Esophagus muscularis mucosa (tissue), 4 donors: Measurements from ENCODE around the gene KLHL30. TPM values are rescaled to one million over a fixed set of nuclear protein-coding genes. Genes with fewer than 3 reads are reported as not detected.

Source experiments
- DNase-seq: peaks from one replicate; pipeline ENCODE4 v3.0.0-alpha.2; 2017; ENCODE audit errors: extremely low spot score
- H3K27ac ChIP-seq, 4 donors: fragments of 200-600 bp; sonication (generic); replicated peaks in 1 of 4; 1 replicate in 3 of 4; 2 replicates in 1 of 4; pipeline ENCODE4 v1.5.1; 2016 to 2019; ENCODE audit warnings: mild to moderate bottlenecking in 1 of 4
- H3K27me3 ChIP-seq, 4 donors: fragments of 200-600 bp; sonication (generic); one replicate each; pipeline versions ENCODE4 v1.5.1 to v1.6.0; 2016 to 2019
- H3K36me3 ChIP-seq, 4 donors: fragments of 200-600 bp; sonication (generic); one replicate each; pipeline ENCODE4 v1.5.1; 2016 to 2019
- H3K4me1 ChIP-seq, 4 donors: fragments of 200-600 bp; sonication (generic); one replicate each; pipeline ENCODE4 v1.5.1; 2016 to 2019
- H3K4me3 ChIP-seq, 4 donors: fragments of 200-600 bp; sonication (generic); 1 replicate in 2 of 4; 2 replicates in 2 of 4; pipeline ENCODE4 v1.5.1; 2016 to 2019; ENCODE audit warnings: mild to moderate bottlenecking in 4 of 4, moderate library complexity in 1 of 4
- H3K9me3 ChIP-seq, 4 donors: fragments of 200-600 bp; sonication (generic); 1 replicate in 3 of 4; 2 replicates in 1 of 4; pipeline ENCODE4 v1.5.1; 2016 to 2019
- EP300 ChIP-seq: sonication (generic); formaldehyde crosslinking; IDR thresholded peaks from one replicate; pipeline ENCODE4 v1.6.1; 2017; ENCODE audit warnings: antibody characterized with exemption
- POLR2A ChIP-seq: fragments of 450-650 bp; IDR thresholded peaks from one replicate; pipeline ENCODE4 v1.6.1; 2017; ENCODE audit warnings: antibody characterized with exemption, moderate library complexity, mild to moderate bottlenecking, low read depth
- POLR2AphosphoS5 ChIP-seq, 2 donors: sonication (generic); formaldehyde crosslinking; IDR thresholded peaks; one replicate each; pipeline ENCODE4 v1.6.1; 2017; ENCODE audit warnings: antibody characterized with exemption in 2 of 2
- WGBS: methylation state at CpG from one replicate; pipeline ENCODE4 v1.1.5; 2018; 5-methylcytosine and 5-hydroxymethylcytosine counted together
- intact Hi-C: fragments of 100-400 bp; cut with DNase I; formaldehyde crosslinking; loops from one replicate; pipeline ENCODE4 v1.15.1; 2023
- total RNA-seq, 4 donors: library from RNA; depleted of rRNA; stranded (reverse); fragments of >200 nt; gene quantifications; one replicate each; pipeline versions ENCODE4 v1.1.0 to v1.2.1, GENCODE V29; 2016
- TF ChIP-seq, protein P1 (sequence below), 3 experiments: fragments of 200-600 bp in 2 of 3; fragments of 450-650 bp in 1 of 3; sonication (generic) in 2 of 3; IDR thresholded peaks; one replicate each; pipeline ENCODE4 v1.5.1; 2017 to 2019; ENCODE audit warnings: antibody characterized with exemption in 3 of 3, mild to moderate bottlenecking in 2 of 3, moderate library complexity in 1 of 3

The KLHL30 gene
- total RNA-seq, 4 donors from 2014 or later: 1.2 to 8.0 (median 4.4) TPM

DNA sequence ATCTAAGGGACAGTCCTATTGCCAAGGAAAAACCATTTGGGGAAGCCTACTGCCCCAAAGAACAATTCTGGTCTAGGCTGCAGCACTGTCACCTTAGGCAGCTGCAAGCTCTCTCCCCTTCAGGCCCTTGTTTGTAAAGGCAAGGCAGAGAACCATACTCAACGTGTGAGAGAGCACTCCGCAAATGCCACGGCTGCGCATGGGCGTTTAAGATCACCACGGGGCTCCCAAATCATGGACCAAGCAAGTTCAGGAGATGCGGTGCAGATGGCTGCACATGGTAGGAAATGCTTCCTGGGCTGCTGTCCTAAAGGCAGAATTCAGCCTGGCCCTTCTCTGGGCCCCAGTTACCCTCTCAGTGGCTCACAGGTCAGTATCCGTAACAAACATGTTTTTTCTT is 35.8 kb downstream of the KLHL30 start:
- peaks cover 33 to 98% (median 93%) of the 10 kb centered on the region in 4 donors for H3K36me3 ChIP-seq
- no peak overlapping the region for H3K27ac ChIP-seq
- WGBS: 94% methylated on average over 8 of the region's 8 CpGs
- peaks cover 14 to 23% (median 16%) of the 10 kb centered on the region in 4 donors for H3K4me1 ChIP-seq
- DNase-seq: no peak
- H3K9me3 ChIP-seq: no peaks in the 10 kb centered on the region
- TF ChIP-seq EP300 (no peak), POLR2AphosphoS5 (IDR thresholded peaks at IDR 0.05) (no peak), POLR2A (no peak)
- TF ChIP-seq, protein P1, sequence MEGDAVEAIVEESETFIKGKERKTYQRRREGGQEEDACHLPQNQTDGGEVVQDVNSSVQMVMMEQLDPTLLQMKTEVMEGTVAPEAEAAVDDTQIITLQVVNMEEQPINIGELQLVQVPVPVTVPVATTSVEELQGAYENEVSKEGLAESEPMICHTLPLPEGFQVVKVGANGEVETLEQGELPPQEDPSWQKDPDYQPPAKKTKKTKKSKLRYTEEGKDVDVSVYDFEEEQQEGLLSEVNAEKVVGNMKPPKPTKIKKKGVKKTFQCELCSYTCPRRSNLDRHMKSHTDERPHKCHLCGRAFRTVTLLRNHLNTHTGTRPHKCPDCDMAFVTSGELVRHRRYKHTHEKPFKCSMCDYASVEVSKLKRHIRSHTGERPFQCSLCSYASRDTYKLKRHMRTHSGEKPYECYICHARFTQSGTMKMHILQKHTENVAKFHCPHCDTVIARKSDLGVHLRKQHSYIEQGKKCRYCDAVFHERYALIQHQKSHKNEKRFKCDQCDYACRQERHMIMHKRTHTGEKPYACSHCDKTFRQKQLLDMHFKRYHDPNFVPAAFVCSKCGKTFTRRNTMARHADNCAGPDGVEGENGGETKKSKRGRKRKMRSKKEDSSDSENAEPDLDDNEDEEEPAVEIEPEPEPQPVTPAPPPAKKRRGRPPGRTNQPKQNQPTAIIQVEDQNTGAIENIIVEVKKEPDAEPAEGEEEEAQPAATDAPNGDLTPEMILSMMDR (IDR thresholded peaks at IDR 0.05): no peak
- no peak overlapping the region for H3K4me3 ChIP-seq
- intact Hi-C loops: no loop called here
- H3K27me3 ChIP-seq: no peaks in the 10 kb centered on the region

DNA sequence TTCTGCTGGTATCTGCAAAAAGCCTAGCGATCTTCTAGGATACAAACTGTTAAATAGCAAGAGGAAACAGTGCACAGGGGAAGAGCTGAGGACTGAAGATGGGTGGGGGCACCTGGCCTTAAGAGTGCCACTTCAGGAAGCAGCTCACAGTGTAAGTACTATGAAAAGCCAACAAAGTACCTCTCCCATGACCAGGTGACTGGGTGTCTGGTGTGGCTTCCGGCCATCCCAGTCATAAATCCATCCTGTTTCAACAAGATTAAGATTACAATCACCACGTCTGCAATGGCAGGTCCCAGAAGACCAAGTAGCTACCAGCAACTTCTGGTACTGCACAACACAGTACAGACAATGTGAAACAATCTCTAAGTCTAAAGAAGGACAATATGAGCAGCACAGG is 36.2 kb downstream of the KLHL30 start:
- Histone ChIP-seq H3K9me3 (no peaks in the 10 kb centered on the region), H3K4me3 (no peak overlapping the region), H3K27me3 (no peaks in the 10 kb centered on the region), H3K27ac (no peak overlapping the region), H3K4me1 (peaks cover 11 to 19% (median 12%) of the 10 kb centered on the region in 4 donors), H3K36me3 (peaks cover 37 to 99% (median 94%) of the 10 kb centered on the region in 4 donors)
- WGBS: 87% methylated on average over 3 of the region's 3 CpGs
- no peak for DNase-seq
- TF ChIP-seq EP300 (no peak), POLR2A (no peak), POLR2AphosphoS5 (IDR thresholded peaks at IDR 0.05) (no peak)
- TF ChIP-seq, protein P1 (IDR thresholded peaks at IDR 0.05): no peak
- intact Hi-C loops: no loop called here

DNA sequence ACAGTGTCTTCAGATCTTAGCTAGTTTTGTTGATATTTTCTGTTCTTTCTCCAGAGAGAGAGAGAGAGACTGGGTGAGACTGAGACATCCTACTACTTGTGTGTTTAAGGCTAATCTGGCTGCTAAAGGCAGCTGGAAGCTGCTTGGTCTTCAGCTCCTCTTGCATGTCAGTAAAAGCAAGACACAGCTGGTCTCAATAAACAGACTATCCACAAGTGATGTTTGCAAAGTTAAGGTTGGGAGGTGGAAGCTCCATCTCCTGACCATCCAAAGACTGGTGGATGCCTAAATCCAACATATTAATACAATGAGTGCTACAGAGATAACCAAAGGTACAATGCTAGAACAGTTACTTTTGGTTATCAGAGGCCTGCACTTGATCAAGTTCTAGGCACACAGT is 38.1 kb downstream of the KLHL30 start:
- intact Hi-C loops: no loop called here
- Histone ChIP-seq H3K4me3 (no peak overlapping the region), H3K4me1 (peaks cover 0 to under 1% (median 0%) of the 10 kb centered on the region in 4 donors), H3K36me3 (peaks cover 50 to 100% (median 97%) of the 10 kb centered on the region in 4 donors), H3K27me3 (no peaks in the 10 kb centered on the region), H3K9me3 (no peaks in the 10 kb centered on the region), H3K27ac (no peak overlapping the region)
- TF ChIP-seq, protein P1 (IDR thresholded peaks at IDR 0.05): no peak
- DNase-seq: no peak

DNA sequence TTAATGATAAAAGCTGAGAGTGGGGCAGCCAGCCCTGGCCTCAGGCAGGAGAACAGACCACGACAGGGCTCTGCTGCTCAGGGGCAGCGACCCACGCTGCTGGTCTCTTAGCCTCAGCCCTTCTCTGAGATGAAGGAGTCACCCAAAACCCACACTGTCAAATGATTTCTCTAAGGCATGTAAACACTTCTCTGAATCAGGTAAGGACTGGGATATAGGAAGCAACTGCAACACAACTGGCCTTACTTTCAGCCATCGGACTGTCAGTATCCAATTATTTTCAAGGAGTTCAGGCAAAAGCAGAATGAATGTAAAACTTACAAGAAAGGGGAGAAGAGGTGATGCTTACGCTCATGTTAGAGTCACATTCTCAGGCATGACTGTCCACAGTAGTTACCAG is 42.1 kb downstream of the KLHL30 start:
- TF ChIP-seq EP300 (no peak), POLR2AphosphoS5 (IDR thresholded peaks at IDR 0.05) (no peak), POLR2A (no peak)
- TF ChIP-seq, protein P1 (IDR thresholded peaks at IDR 0.05): no peak
- DNase-seq: no peak
- Histone ChIP-seq H3K36me3 (peaks cover 71 to 100% (median 97%) of the 10 kb centered on the region in 4 donors), H3K4me1 (no peaks in the 10 kb centered on the region), H3K9me3 (no peaks in the 10 kb centered on the region), H3K27ac (no peak overlapping the region), H3K27me3 (no peaks in the 10 kb centered on the region), H3K4me3 (no peak overlapping the region)
- 90% methylated on average over 5 of the region's 5 CpGs for WGBS
- intact Hi-C loops: no loop called here

DNA sequence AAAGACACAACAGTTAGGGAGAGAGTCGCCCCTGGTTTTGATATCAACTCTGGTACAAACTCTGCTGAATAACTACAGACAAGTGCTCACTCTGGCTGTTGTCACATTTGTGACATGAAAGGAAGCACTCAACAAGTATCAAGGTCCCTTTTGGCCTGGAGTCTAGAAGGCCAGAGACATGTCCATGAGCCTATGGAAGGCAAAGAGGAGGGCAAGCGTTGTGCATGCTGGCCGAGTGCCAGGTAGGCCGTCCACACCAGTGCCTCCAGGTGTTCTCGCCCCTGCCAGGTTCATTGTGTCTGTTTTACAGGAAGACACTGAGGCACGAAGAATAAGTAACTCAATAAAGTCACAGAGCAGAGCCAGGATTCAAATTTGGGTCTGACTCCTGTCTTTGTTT is 43.9 kb downstream of the KLHL30 start:
- no peaks in the 10 kb centered on the region for H3K27me3 ChIP-seq
- H3K36me3 ChIP-seq: peaks cover 81 to 100% (median 99%) of the 10 kb centered on the region in 4 donors
- H3K4me1 ChIP-seq: no peaks in the 10 kb centered on the region
- TF ChIP-seq, protein P1 (IDR thresholded peaks at IDR 0.05): no peak
- no peak for TF ChIP-seq POLR2A
- DNase-seq: no peak
- no peak overlapping the region for H3K27ac ChIP-seq
- intact Hi-C loops: no loop called here
- H3K9me3 ChIP-seq: no peaks in the 10 kb centered on the region
- H3K4me3 ChIP-seq: no peak overlapping the region
- 72% methylated on average over 6 of the region's 6 CpGs for WGBS
